ENCODE measurements around the gene KIFAP3.

The KIFAP3 gene

GRCh38 chr1:169933984-169934725, 140.3 kb downstream of the KIFAP3 start:
- no peak for TF ChIP-seq ZNF274 (IDR thresholded peaks at IDR 0.05; ENCODE audit: low read depth, low read length)
- TF ChIP-seq SUZ12 (IDR thresholded peaks at IDR 0.05; ENCODE audit: extremely low read depth, insufficient read depth, insufficient read length) = no peak
- TF ChIP-seq YY1 (IDR thresholded peaks at IDR 0.05; ENCODE audit: insufficient read depth, insufficient read length) = no peak
- H3K9ac ChIP-seq (ENCODE audit: insufficient read length, low read depth) = no peak overlapping the region
- no peaks in the 10 kb centered on the region for H3K9me3 ChIP-seq (ENCODE audit: insufficient read depth, low read length)
- no peaks in the 10 kb centered on the region for H3K27me3 ChIP-seq (ENCODE audit: insufficient read depth, insufficient read length)
- no peak overlapping the region for H3K4me3 ChIP-seq (ENCODE audit: insufficient read length, low read depth)
- H3K36me3 ChIP-seq (ENCODE audit: insufficient read depth, insufficient read length, low read length) = no peaks in the 10 kb centered on the region
- no peak for DNase-seq (ENCODE audit: low read depth, low spot score)
- H3K4me1 ChIP-seq (ENCODE audit: insufficient read depth, insufficient read length) = no peaks in the 10 kb centered on the region

GRCh38 chr1:169931795-169932231, 142.7 kb downstream of the KIFAP3 start:
- no peak overlapping the region for H3K9ac ChIP-seq (ENCODE audit: insufficient read length, low read depth)
- no peak overlapping the region for H3K4me3 ChIP-seq (ENCODE audit: insufficient read length, low read depth)
- no peak for DNase-seq (ENCODE audit: low read depth, low spot score)
- no peaks in the 10 kb centered on the region for H3K4me1 ChIP-seq (ENCODE audit: insufficient read depth, insufficient read length)
- no peak for TF ChIP-seq SUZ12 (IDR thresholded peaks at IDR 0.05; ENCODE audit: extremely low read depth, insufficient read depth, insufficient read length)
- no peak for TF ChIP-seq ZNF274 (IDR thresholded peaks at IDR 0.05; ENCODE audit: low read depth, low read length)
- no peak for TF ChIP-seq YY1 (IDR thresholded peaks at IDR 0.05; ENCODE audit: insufficient read depth, insufficient read length)
- no peaks in the 10 kb centered on the region for H3K9me3 ChIP-seq (ENCODE audit: insufficient read depth, low read length)
- H3K36me3 ChIP-seq (ENCODE audit: insufficient read depth, insufficient read length, low read length) = no peaks in the 10 kb centered on the region
- H3K27me3 ChIP-seq (ENCODE audit: insufficient read depth, insufficient read length) = no peaks in the 10 kb centered on the region

- Histone ChIP-seq H3K9ac (ENCODE audit: insufficient read length, low read depth) (no peak overlapping the region), H3K4me3 (ENCODE audit: insufficient read length, low read depth) (no peak overlapping the region), H3K4me1 (ENCODE audit: insufficient read depth, insufficient read length) (no peaks in the 10 kb centered on the region), H3K36me3 (ENCODE audit: insufficient read depth, insufficient read length, low read length) (no peaks in the 10 kb centered on the region), H3K9me3 (ENCODE audit: insufficient read depth, low read length) (no peaks in the 10 kb centered on the region), H3K27me3 (ENCODE audit: insufficient read depth, insufficient read length) (no peaks in the 10 kb centered on the region)
- no peak for TF ChIP-seq YY1 (IDR thresholded peaks at IDR 0.05; ENCODE audit: insufficient read depth, insufficient read length)
- TF ChIP-seq ZNF274 (IDR thresholded peaks at IDR 0.05; ENCODE audit: low read depth, low read length) = no peak
- no peak for TF ChIP-seq SUZ12 (IDR thresholded peaks at IDR 0.05; ENCODE audit: extremely low read depth, insufficient read depth, insufficient read length)
- no peak for DNase-seq (ENCODE audit: low read depth, low spot score)
Measured at GRCh38 chr1:169929210-169929526, 145.3 kb downstream of the KIFAP3 start.

GRCh38 chr1:169928438-169929209, 145.9 kb downstream of the KIFAP3 start:
- H3K9ac ChIP-seq (ENCODE audit: insufficient read length, low read depth) = no peak overlapping the region
- no peak overlapping the region for H3K4me3 ChIP-seq (ENCODE audit: insufficient read length, low read depth)
- peak; percentile 42 for DNase-seq (ENCODE audit: low read depth, low spot score)
- no peaks in the 10 kb centered on the region for H3K36me3 ChIP-seq (ENCODE audit: insufficient read depth, insufficient read length, low read length)
- no peaks in the 10 kb centered on the region for H3K27me3 ChIP-seq (ENCODE audit: insufficient read depth, insufficient read length)
- H3K9me3 ChIP-seq (ENCODE audit: insufficient read depth, low read length) = no peaks in the 10 kb centered on the region
- H3K4me1 ChIP-seq (ENCODE audit: insufficient read depth, insufficient read length) = no peaks in the 10 kb centered on the region
- TF ChIP-seq YY1 (IDR thresholded peaks at IDR 0.05; ENCODE audit: insufficient read depth, insufficient read length) (no peak), SUZ12 (IDR thresholded peaks at IDR 0.05; ENCODE audit: extremely low read depth, insufficient read depth, insufficient read length) (no peak), ZNF274 (IDR thresholded peaks at IDR 0.05; ENCODE audit: low read depth, low read length) (no peak)

- TF ChIP-seq ZNF274 (IDR thresholded peaks at IDR 0.05; ENCODE audit: low read depth, low read length) (no peak), SUZ12 (IDR thresholded peaks at IDR 0.05; ENCODE audit: extremely low read depth, insufficient read depth, insufficient read length) (no peak), YY1 (IDR thresholded peaks at IDR 0.05; ENCODE audit: insufficient read depth, insufficient read length) (no peak)
- Histone ChIP-seq H3K36me3 (ENCODE audit: insufficient read depth, insufficient read length, low read length) (no peaks in the 10 kb centered on the region), H3K9ac (ENCODE audit: insufficient read length, low read depth) (no peak overlapping the region), H3K4me1 (ENCODE audit: insufficient read depth, insufficient read length) (no peaks in the 10 kb centered on the region), H3K27me3 (ENCODE audit: insufficient read depth, insufficient read length) (no peaks in the 10 kb centered on the region), H3K4me3 (ENCODE audit: insufficient read length, low read depth) (no peak overlapping the region), H3K9me3 (ENCODE audit: insufficient read depth, low read length) (no peaks in the 10 kb centered on the region)
- no peak for DNase-seq (ENCODE audit: low read depth, low spot score)
Measured at GRCh38 chr1:169925505-169926482, 148.7 kb downstream of the KIFAP3 start.

GRCh38 chr1:169924829-169925228, 149.7 kb downstream of the KIFAP3 start:
- H3K36me3 ChIP-seq (ENCODE audit: insufficient read depth, insufficient read length, low read length) = no peaks in the 10 kb centered on the region
- TF ChIP-seq YY1 (IDR thresholded peaks at IDR 0.05; ENCODE audit: insufficient read depth, insufficient read length) (no peak), ZNF274 (IDR thresholded peaks at IDR 0.05; ENCODE audit: low read depth, low read length) (no peak), SUZ12 (IDR thresholded peaks at IDR 0.05; ENCODE audit: extremely low read depth, insufficient read depth, insufficient read length) (no peak)
- no peak for DNase-seq (ENCODE audit: low read depth, low spot score)
- H3K9me3 ChIP-seq (ENCODE audit: insufficient read depth, low read length) = no peaks in the 10 kb centered on the region
- H3K9ac ChIP-seq (ENCODE audit: insufficient read length, low read depth) = no peak overlapping the region
- H3K4me3 ChIP-seq (ENCODE audit: insufficient read length, low read depth) = no peak overlapping the region
- H3K27me3 ChIP-seq (ENCODE audit: insufficient read depth, insufficient read length) = no peaks in the 10 kb centered on the region
- no peaks in the 10 kb centered on the region for H3K4me1 ChIP-seq (ENCODE audit: insufficient read depth, insufficient read length)

Measured in NT2/D1 (cell line).